ENCODE data around the gene MGLL. TPM values are rescaled to one million over a fixed set of nuclear protein-coding genes. Genes with fewer than 3 reads are reported as not detected.
"Not testable (repeated sequence)": the region's sequence is repeated elsewhere in the genome, so short reads cannot be mapped to it uniquely, and the experiment has no call there.

MGLL gene
- total RNA-seq, 1 donor from 2014 or later = 83.5 TPM

GRCh38 chr3:127670761-127671522 is 151.4 kb downstream of the MGLL start:
- ATAC-seq (ENCODE audit: poor library complexity) (no peak), DNase-seq (peak; percentile 31)
- intact Hi-C loops (cut with DNase I) = loop anchor here (5.0 kb wide), 1 partner anchor 151 kb away; the partner anchor contains the start of gene MGLL

- ATAC-seq (ENCODE audit: poor library complexity) (no peak), DNase-seq (peak; percentile 14)
- intact Hi-C loops (cut with DNase I) = loop anchor here (5.0 kb wide), 1 partner anchor 152 kb away; the partner anchor contains the start of gene MGLL
These were observed 152.1 kb downstream of the MGLL start for GRCh38 chr3:127670229-127670559.

GRCh38 chr3:127669541-127670228 is 152.6 kb downstream of the MGLL start:
- DNase-seq = peak; percentile 22

GRCh38 chr3:127668906-127669305 is 153.4 kb downstream of the MGLL start:
- ATAC-seq (ENCODE audit: poor library complexity) (no peak), DNase-seq (no peak)
- intact Hi-C loops (cut with DNase I) = no loop called here

More at GRCh38 chr3:127669541-127670228, 152.6 kb downstream of the MGLL start:
- intact Hi-C loops (cut with DNase I) = loop anchor here (5.0 kb wide), 1 partner anchor 153 kb away; the partner anchor contains the start of gene MGLL
- ATAC-seq (ENCODE audit: poor library complexity) = no peak

DNA sequence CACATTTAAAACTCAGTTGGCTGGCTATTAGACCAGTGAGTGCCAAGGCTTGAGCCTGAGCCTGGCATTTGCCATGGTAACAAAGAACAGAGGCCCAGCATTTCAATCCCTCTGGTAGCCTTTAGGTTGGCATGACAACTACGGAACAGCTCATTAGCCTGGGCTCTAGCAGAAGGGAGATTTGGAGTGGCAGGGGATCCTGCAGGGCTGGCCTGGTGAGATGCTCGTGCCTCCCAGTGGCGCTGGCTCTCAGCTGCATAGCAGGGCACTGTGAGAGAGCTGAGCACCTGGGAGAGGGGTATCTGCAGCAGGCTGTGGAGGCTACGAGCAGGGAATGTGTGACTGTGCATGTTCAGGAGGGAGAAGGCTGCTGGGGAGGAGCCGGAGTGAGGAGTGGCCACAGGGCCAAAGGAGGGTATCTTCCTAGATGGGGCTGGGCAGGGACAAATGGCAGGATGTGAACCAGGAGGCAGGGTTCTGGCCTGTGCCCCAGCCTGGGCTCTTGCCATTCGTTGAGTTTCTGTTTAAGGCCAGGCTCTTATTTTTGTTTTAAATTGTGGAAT is 155.1 kb downstream of the MGLL start:
- intact Hi-C loops (cut with DNase I) = no loop called here
- ATAC-seq (ENCODE audit: poor library complexity) = no peak
- DNase-seq = no peak

GRCh38 chr3:127666676-127667075 is 155.6 kb downstream of the MGLL start:
- intact Hi-C loops (cut with DNase I) = no loop called here
- ATAC-seq (ENCODE audit: poor library complexity) (no peak), DNase-seq (no peak)

DNA sequence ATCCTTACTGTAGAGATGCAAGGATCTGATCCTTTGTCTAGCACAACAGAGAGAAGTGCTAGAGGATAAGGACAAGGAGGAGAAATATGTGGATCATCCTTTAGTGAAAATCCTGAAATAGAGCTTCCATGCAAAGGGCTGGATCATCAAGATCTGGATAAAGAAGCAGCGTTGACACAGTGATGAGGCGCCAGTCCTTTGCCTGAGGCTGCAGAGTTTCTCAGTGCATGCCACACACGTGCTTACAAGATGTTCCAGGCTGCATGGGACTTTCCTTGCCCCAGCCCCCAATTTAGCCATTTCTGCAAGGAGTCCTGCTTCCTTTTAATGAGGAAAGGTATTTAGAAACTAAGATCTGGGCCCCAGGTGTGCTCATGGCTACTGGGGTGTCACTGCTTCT is 156.7 kb downstream of the MGLL start:
- ATAC-seq (ENCODE audit: poor library complexity) = no peak
- intact Hi-C loops (cut with DNase I) = no loop called here

GRCh38 chr3:127665165-127665564 is 157.2 kb downstream of the MGLL start:
- no peak for ATAC-seq (ENCODE audit: poor library complexity)

More for the DNA sequence above, 156.7 kb downstream of the MGLL start:
- no peak for DNase-seq

DNA sequence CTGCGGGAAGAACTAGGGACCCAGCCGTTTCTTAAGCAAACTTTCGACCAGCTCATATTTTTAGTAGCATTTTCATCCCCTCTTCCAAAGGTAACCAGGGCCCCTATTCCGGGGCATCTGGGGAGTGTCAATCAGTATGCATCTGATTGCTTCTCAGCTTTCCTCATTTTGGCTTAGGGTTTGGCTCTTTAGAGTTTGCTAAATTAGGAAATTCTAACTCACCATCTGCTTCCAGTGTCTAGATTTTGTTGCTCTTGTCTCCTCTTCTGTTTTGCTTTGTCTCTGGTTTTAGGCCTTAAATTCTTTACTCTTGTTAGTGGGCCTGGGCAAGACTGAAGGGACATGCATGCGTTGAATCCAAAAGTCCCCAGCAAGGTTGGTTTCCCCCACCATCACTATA is 159.2 kb downstream of the MGLL start:
- intact Hi-C loops (cut with DNase I) = no loop called here
- no peak for ATAC-seq (ENCODE audit: poor library complexity)
- DNase-seq = no peak

More at GRCh38 chr3:127665165-127665564, 157.2 kb downstream of the MGLL start:
- intact Hi-C loops (cut with DNase I) = no loop called here
- DNase-seq = no peak

DNA sequence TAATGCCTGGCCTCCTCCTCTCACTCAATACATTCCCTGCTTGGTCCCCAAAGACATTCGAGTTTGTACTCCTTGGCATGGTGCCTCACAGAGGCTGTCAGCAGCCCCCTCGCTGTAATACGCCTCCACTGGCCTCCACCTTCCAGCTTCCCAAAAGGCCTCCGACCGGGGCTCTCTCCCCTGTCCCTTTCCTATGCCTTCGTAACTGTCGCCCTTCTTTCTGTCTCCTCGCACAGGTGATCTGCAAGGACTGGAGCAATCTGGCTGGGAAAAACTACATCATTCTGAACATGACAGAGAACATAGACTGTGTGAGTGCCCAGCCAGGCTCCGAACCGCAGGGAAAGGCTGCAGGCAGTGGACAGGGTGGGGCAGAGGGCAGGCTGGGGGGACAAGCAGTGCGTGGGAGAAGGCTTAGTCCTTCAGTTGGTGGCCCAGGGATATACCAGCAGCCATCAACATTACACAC is 160.3 kb downstream of the MGLL start:
- no peak for ATAC-seq (ENCODE audit: poor library complexity)

DNA sequence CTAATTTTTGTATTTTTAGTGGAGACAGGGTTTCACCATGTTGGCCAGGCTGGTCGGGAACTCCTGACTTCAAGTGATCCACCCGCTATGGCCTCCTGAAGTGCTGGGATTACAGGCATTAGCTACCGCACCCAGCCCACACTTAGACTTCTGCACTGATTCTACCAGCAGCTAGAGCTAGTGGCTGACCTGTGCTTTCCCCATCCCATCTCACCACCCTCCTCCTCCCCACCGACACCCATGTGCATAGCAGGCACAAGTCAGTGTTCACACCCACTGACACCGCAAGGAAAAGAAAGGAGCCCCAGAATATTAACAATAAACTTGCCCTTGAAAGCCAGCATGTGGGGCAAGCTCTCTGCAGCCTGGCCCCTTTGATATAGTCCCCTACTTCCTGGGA is 160.7 kb downstream of the MGLL start:
- DNase-seq (no peak), ATAC-seq (ENCODE audit: poor library complexity) (no peak)
- intact Hi-C loops (cut with DNase I) = no loop called here

More for the DNA sequence above, 160.3 kb downstream of the MGLL start:
- no peak for DNase-seq
- intact Hi-C loops (cut with DNase I) = no loop called here

DNA sequence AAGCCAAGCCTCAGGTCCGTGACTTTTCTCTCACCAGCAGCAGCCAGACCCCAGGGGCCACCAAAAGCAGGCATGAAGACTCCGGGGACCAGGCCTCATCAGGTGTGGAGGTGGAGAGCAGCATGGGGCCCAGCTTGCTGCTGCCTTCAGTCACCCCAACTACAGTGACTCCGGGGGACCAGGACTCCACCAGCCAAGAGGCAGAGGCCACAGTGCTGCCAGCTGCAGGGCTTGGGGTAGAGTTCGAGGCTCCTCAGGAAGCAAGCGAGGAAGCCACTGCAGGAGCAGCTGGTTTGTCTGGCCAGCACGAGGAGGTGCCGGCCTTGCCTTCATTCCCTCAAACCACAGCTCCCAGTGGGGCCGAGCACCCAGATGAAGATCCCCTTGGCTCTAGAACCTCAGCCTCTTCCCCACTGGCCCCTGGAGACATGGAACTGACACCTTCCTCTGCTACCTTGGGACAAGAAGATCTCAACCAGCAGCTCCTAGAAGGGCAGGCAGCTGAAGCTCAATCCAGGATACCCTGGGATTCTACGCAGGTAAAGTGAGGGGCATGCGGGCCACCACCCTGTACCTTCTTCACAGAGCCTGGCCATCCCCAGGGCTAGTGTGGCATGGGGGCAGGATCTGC is 161.6 kb downstream of the MGLL start:
- DNase-seq = no peak
- intact Hi-C loops (cut with DNase I) = no loop called here

GRCh38 chr3:127658234-127658633 is 164.1 kb downstream of the MGLL start:
- no peak for ATAC-seq (ENCODE audit: poor library complexity)
- intact Hi-C loops (cut with DNase I) = no loop called here
- no peak for DNase-seq

More for the DNA sequence above, 161.6 kb downstream of the MGLL start:
- no peak for ATAC-seq (ENCODE audit: poor library complexity)

GRCh38 chr3:127656906-127657305 is 165.4 kb downstream of the MGLL start:
- ATAC-seq (ENCODE audit: poor library complexity) (no peak), DNase-seq (no peak)
- intact Hi-C loops (cut with DNase I) = no loop called here

GRCh38 chr3:127655641-127656040 is 166.7 kb downstream of the MGLL start:
- no peak for DNase-seq

GRCh38 chr3:127654993-127655392 is 167.3 kb downstream of the MGLL start:
- not testable (repeated sequence) for DNase-seq
- intact Hi-C loops (cut with DNase I) = loop anchor here (5.0 kb wide), 2 partner anchors 172 to 317 kb away; no protein-coding TSS in a partner anchor

More at GRCh38 chr3:127655641-127656040, 166.7 kb downstream of the MGLL start:
- no peak for ATAC-seq (ENCODE audit: poor library complexity)
- intact Hi-C loops (cut with DNase I) = no loop called here

DNA sequence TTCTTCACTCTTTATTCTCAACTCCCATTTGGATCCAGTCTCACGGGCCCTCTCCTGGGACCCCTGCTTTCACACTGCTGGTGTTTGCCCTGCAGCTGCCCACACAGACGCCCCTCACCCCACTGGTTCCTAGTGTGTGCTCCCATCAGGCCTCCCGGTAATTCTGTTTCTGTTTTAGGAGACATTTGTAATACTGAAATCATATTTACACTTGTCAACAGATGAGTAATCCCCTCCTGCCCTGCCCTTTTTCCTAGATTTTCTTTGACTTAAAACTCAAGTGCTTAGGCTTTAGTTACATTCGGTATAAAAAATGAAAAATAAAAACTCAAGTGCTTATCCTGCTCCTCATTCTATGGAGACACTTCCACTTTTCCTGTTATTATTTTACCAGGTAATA is 167.9 kb downstream of the MGLL start:
- intact Hi-C loops (cut with DNase I) = loop anchor here (5.0 kb wide), 2 partner anchors 173 to 318 kb away; no protein-coding TSS in a partner anchor
- no peak for DNase-seq
- ATAC-seq (ENCODE audit: poor library complexity) = no peak

More at GRCh38 chr3:127654993-127655392, 167.3 kb downstream of the MGLL start:
- not testable (repeated sequence) for ATAC-seq (ENCODE audit: poor library complexity)

DNA sequence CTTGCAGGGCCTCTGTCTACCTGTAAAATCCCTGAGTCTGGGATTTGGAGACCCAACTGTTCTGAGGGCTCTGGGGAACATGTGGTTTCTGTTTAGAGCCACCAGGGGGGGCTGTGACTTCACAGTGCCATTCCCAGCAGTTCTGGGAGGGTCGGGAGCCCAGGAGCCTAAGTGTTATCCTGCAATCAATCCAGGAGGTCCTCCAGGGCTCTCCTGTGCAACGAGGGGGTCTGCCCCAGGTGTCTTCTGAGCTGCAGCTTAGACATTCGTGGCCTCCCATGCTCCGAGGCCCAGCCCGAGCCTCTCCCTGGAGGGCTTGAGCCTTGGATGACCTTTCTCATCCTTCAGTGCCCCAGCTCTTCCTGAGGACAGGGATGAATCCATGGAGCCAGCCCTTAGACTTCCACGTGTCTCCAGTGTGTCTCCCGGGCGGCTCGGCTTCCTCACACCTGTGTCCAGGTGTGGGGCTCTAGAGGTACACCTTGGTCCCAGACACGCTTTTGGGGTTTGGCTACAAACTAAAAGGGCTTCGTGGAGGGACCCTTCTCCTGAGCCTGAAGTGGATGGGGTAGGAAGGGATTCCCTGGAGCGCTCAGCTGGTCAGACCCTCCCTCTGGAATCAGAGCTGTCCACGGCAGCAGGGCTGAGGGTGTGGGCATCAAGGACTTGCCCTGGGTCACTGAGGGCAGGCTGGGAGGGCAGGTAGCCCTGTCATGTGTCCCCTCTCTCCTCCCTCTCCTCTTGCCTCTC is 169.9 kb downstream of the MGLL start:
- peak; percentile 93 for ATAC-seq (ENCODE audit: poor library complexity)
- peak; percentile 61 for DNase-seq
- intact Hi-C loops (cut with DNase I) = loop anchor here (5.0 kb wide), 2 partner anchors 175 to 320 kb away; no protein-coding TSS in a partner anchor

Data from Right ventricle myocardium superior (tissue), 1 donor.